ENCODE measurements around the gene PRPH2.
"Not testable (repeated sequence)": the region's sequence is repeated elsewhere in the genome, so short reads cannot be mapped to it uniquely, and the experiment has no call there.

PRPH2 gene

GRCh38 chr6:42742116-42742894, 19.9 kb upstream of the PRPH2 start:
- no peak for DNase-seq (ENCODE audit: low read depth)
- TF ChIP-seq CTCF (conservative IDR thresholded peaks at IDR 0.05; ENCODE audit: low read depth, low read length) = no peak
- no peak overlapping the region for H3K4me3 ChIP-seq (ENCODE audit: low read depth, low read length)

DNA sequence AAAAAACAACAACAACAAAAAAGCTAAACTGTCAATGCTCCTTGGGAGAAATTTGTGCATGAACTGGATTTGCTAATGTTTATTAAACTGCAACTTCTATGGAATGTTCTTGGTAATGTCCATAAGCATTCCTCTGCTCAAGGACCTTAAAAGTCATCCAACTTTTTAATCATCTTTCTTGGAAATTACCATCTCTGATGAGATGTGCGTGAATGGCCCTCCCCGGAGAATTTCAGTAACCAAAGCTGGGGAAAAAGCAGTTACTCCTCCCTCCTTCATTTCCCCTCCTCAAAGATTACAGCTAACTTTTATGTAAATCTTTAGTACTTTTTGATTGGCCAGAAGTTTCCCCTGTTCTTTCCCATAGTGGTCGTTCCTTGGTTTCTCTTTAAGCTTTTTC, 18.3 kb upstream of the PRPH2 start:
- no peak for TF ChIP-seq CTCF (conservative IDR thresholded peaks at IDR 0.05; ENCODE audit: low read depth, low read length)
- DNase-seq (ENCODE audit: low read depth) = no peak

GRCh38 chr6:42735976-42736375, 13.6 kb upstream of the PRPH2 start:
- no peak for TF ChIP-seq CTCF (conservative IDR thresholded peaks at IDR 0.05; ENCODE audit: low read depth, low read length)
- H3K4me3 ChIP-seq (ENCODE audit: low read depth, low read length) = no peak overlapping the region
- no peak for DNase-seq (ENCODE audit: low read depth)

More for the DNA sequence above, 18.3 kb upstream of the PRPH2 start:
- no peak overlapping the region for H3K4me3 ChIP-seq (ENCODE audit: low read depth, low read length)

- H3K4me3 ChIP-seq (ENCODE audit: low read depth, low read length); DNase-seq (ENCODE audit: low read depth): not testable (repeated sequence)
Measured at GRCh38 chr6:42733867-42734481, 11.6 kb upstream of the PRPH2 start.

DNA sequence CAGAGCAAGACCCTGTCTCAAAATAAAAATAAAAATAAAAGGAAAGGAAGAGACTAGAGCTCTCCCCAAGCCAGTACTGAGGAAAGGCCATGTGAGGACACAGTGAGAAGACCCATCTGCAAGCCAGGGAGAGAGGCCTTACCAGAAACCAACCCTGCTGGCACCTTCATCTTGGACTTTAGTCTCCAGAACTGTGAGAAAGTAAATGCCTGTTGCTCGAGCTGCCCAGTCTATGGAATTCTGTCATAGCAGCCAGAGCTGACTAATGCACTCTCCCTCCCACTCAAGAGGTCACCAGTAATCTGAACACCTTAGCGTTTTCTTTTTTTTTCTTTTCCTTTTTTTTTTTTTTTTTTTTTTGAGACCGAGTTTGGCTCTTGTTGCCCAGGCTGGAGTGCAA, 7.3 kb upstream of the PRPH2 start:
- DNase-seq (ENCODE audit: low read depth) = peak; percentile 26
- no peak for TF ChIP-seq CTCF (conservative IDR thresholded peaks at IDR 0.05; ENCODE audit: low read depth, low read length)
- no peak overlapping the region for H3K4me3 ChIP-seq (ENCODE audit: low read depth, low read length)

- H3K4me3 ChIP-seq (ENCODE audit: low read depth, low read length) = peak overlapping the region; percentile 53
- peak; percentile 33 for DNase-seq (ENCODE audit: low read depth)
Measured at GRCh38 chr6:42727627-42728026, 5.2 kb upstream of the PRPH2 start.

More at GRCh38 chr6:42727627-42728026, 5.2 kb upstream of the PRPH2 start:
- TF ChIP-seq CTCF (conservative IDR thresholded peaks at IDR 0.05; ENCODE audit: low read depth, low read length) = no peak

All from choroid plexus epithelial cell (primary cell).